NCI-H446 treated with DMSO at 0.1 percent for 48 hours (cell line): Measurements from ENCODE around the gene GNG7.
"Not testable (repeated sequence)": the region's sequence is repeated elsewhere in the genome, so short reads cannot be mapped to it uniquely, and the experiment has no call there.

ENCODE experiments used
- DNase-seq: peaks from one replicate; lab custom pipeline; 2025; lab: John Stamatoyannopoulos, UW

GNG7 gene

DNA sequence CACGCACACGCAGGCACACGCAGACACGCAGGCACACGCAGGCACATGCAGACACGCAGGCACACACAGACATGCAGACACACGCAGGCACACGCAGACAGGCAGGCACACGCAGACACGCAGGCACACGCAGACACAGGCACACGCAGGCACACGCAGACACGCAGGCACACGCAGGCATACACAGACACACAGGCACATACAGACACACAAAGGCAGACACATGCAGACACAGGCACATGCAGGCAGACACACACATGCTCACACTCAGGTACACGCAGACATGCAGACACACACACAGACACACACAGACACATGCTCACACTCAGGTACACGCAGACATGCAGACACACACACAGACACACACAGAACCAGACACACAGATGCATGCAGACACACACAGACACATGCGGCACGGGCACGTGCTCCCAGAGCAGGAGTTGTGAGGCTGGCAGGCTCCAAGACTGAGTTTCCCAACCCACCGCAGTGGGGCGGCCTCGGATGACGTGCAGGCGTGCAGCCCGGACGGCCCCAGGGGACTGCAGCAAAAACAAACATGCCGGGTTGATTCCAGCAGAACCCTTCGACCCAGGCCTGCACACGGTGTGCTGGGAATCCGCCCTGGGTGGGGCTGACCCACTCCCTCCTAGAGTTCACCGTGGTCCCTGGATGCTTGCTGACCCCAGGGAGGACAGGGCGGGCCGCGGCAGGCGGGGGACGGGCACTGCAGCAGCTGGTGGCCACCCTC, 126.6 kb downstream of the GNG7 start:
- no peak for DNase-seq

DNA sequence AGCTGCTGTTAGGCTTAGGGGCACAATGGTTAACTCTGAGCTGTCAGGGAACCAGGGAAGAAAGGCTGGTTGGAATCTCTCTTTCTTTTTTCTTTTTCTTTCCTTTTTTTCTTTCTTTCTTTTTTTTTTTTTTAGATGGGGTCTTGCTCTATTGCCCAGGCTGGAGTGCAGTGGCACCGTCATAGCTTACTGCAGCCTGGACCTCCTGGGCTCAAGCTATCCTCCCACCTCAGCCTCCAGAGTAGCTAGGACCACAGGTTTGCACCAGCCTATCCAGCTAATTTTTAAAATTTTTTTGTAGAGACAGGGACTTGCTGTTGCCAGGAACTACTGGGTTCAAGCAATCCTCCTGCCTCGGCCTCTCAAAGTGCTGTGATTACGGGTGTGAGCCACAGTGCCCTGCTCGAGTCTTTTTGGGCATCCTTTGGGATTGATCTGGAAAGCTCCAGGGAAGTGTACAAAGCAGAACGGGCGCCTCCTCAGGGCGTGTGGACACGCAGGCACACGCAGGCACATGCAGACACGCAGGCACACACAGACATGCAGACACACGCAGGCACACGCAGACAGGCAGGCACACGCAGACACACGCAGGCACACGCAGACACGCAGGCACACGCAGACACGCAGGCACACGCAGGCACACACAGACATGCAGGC, 127.4 kb downstream of the GNG7 start:
- no peak for DNase-seq

DNA sequence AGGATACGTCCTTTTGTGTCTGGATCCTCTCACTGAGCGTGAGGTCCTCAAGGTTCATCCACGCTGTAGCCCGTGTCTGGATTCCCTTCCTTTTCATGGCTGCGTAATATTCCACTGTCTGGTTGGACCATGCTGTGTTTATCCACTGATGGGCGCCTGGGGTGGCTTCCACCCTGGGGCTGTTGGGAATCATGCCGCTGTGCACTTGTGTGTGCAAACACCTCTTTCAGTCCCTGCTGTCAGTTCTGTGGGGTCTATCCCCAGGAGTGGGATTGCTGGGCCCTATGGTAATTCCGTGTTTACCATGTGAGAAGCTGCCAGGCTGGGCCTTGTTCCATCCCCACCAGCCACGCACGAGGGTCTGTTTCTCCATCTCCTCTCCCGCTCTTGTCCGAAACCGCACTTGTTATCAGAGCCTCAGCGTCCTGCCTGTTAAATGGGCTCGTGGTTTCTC, 128.0 kb downstream of the GNG7 start:
- DNase-seq = no peak

DNA sequence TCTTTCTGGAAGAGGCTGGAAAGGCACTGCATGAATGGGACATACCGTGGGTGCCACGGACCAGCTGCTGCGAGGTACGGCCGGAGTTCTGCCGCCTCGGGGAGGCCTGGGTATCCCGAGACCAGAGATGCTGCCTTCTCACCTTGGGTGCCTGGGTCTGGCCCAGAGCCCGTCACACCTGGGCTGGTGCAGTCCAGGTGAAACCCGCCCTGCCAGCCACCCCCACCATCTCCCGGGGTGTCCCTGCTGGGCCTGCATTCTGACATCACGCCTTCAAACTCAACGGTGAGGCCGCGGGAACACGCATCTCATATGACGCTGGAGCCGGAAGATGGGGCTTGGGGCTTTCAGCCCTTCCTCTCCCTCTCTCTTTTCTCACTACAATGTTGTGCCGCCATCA, 128.6 kb downstream of the GNG7 start:
- no peak for DNase-seq

DNA sequence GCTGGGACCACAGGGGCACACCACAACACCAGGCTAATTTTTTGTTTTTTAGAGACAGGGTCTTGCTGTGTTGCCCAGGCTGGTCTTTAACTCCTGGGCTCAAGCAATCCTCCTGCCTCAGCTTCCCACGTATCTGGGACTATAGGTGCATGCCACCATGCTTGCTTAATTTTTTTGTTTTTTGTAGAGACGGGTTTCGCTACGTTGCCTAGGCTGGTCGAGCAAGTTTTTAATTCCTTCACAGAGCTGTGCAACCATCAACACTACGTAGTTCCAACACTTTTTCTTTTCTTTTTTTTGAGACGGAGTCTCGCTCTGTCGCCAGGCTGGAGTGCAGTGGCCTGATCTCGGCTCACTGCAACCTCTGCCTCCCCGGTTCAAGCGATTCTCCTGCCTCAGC, 130.3 kb downstream of the GNG7 start:
- DNase-seq = not testable (repeated sequence)

DNA sequence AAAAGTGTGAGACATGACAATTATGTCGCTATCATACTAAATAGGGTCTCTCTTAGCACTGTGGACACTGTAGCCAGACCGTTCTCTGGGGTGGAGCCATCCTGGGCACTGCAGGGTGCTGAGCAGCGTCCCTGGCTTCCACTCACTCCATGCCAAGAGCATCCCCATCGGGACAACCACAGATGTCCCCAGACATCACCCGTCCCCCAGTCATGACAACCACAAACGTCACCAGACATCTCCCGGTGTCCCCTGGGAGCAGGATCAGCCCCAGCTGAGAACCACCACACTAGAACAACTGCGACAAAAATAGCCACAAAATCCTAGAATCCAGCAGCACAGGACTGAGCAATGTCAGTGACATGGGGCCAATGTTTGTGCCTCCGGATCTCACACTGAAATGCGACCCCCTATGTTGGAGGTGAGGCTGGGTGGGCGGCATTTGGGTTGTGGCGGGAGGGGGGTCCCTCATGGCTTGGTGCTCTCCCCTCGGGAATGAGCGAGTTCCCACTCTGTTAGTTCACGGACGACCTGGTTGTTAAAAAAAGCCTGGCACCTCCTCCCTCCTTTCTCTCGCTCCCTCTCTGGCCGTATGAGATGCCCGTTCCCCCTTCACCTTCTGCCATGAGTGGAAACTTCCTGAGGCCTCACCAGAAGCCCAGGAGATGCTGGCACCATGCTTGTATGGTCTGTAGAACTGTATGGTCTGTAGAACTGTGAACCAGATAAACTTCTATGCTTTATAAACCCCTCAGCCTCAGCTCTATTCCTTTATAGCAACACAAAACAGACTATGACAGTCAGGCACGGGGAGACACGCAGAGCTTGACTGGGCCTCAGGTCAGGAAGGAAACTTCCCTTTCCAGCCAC, 132.7 kb downstream of the GNG7 start:
- DNase-seq = no peak

DNA sequence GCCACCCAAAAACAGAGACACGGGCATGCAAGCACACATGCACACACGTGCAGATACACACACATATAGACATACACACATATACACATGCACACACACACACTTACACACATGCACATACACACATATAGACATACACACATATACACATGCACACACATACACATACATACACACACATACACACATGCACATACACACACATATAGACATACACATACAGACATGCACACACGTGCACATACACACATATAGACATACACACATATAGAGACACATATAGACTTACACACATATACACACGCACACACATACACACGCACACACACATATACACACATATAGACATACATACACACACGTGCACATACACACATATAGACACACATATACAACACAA, 134.5 kb downstream of the GNG7 start:
- DNase-seq = no peak

DNA sequence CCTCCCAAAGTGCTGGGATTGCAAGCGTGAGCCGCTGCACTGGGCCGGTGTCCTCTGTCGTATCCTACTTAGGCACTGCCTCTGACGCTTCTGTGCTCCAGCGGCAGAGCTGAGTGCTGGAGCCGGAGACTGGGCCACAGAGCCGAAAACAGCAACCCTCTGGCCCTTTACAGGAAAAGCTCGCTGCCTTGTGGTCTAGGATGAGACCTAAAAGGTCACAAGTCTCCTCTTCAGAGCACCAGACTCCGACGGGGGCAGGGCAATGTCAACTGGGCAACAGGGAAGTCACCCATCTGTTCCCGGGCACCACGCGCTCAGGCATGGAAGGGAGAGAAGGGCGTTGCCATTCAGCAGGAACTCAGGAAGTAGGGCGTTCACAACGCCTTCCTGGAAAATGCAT, 134.9 kb downstream of the GNG7 start:
- no peak for DNase-seq

DNA sequence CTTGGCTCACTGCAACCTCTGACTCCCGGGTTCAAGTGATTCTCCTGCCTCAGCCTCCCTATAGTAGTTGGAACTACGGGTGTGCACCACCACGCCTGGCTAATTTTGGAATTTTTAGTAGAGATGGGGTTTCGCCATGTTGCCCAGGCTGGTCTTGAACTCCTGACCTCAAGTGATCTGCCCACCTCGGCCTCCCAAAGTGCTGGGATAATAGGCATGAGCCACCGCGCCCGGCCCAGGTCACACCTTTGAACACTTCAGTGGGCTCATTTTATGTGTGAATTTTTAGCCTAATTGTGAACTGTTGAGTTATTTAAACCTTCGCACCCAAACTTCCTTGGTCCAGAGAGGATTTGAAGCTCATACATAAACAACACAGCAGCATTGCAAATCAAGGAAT, 138.9 kb downstream of the GNG7 start:
- DNase-seq = not testable (repeated sequence)

DNA sequence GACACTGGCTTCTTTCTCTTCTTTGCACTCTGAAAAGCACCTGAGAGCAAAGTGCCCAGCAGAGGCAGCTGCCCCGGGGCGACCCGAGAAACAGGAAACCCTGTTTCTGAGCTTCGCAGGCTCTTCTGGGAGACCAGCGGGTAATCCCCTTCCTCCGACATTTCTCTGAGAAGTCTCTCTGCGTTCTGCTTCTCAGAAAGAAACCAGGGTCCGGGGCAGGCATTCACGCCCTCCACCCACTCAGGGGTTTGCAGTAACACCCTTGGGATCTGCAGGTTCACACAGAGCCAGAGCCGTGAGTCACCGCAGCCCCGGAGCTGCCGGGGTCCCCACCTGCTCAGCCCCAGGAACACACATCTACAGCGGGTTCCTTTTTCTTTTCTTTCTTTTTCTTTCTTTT, 140.6 kb downstream of the GNG7 start:
- no peak for DNase-seq

DNA sequence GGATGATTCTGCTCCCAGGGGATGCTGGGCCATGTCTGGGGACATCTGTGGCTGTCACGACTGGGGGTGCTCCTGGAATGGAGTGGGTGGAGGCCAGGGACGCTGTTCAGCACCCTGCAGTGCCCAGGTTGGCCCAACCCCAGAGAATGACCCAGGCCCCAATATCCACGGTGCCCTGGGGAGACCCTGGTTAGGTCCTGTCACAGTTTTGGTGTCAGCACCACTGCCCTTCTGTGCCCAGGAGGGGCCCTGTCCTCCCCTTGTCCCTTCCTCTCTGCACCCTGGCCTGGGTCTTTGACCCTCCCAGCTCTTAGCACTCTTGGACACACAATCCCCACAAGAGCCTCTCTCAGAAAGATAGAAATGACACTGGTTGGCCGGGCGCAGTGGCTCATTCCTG, 141.3 kb downstream of the GNG7 start:
- DNase-seq = no peak

DNA sequence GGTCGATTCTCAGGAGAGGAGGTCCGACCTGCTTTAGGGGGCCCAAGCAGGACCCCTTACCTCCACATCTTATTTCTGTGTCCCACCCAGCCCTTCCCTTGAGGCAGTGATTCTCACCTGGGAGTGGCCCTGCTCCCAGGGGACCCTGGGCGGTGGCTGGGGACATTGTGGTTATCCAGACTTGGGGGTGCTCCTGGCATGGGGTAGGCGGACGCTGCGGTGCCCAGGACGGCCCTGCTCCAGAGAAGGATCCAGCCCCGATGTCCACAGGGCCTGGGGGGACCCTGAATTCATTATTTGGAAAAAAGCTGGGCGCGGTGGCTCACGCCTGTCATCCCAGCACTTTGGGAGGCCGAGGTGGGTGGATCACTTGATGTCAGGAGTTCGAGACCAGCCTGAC, 142.1 kb downstream of the GNG7 start:
- DNase-seq = no peak

DNA sequence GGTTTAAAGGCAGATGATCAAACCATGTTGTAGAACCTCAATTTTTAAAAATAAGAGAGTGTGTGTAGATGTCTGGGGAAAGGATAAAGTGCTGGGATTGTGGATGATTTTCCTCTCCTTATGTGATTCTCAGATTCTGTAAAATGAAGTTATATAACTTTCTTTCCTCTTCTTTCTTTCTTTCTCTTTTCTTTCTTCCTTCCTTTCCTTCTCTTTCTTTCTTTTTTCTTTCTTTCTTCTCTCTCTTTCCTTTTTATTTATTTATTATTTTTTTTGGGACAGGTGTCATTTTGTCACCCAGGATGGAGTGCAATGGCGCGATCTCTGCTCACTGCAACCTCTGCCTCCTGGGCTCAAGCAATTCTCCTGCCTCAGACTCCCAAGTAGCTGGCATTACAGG, 144.0 kb downstream of the GNG7 start:
- no peak for DNase-seq

DNA sequence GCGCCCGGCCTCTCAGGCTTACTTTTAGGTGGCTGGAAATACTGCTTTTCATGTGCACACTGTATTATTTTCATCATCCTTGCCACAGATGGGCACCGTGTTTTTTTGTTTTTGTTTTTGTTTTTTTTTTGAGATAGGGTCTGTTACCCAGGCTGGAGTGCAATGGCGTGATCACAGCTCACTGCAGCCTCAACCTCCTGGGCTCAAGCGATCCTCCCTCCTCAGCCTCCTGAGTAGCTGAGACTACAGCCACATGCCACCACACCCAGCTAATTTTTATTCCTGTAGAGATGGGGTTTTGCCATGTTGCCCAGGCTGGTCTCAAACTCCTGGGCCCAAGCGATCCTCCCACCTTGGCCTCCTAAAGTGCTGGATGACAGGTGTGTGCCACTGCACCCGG, 144.4 kb downstream of the GNG7 start:
- not testable (repeated sequence) for DNase-seq

DNA sequence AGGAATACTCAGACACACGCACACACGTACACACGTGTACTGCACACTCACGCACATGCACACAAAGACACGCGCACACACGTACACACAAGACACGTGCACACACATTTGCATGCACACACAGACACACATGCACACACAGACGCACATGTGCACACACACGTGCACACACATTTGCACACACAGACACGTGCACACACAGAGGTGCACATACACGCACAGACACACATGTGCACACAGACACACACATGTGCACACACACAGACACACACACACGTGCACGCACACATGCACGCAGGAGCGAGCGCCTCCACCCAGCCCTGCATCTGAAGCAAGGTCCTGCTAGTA, 145.4 kb downstream of the GNG7 start:
- DNase-seq = no peak

DNA sequence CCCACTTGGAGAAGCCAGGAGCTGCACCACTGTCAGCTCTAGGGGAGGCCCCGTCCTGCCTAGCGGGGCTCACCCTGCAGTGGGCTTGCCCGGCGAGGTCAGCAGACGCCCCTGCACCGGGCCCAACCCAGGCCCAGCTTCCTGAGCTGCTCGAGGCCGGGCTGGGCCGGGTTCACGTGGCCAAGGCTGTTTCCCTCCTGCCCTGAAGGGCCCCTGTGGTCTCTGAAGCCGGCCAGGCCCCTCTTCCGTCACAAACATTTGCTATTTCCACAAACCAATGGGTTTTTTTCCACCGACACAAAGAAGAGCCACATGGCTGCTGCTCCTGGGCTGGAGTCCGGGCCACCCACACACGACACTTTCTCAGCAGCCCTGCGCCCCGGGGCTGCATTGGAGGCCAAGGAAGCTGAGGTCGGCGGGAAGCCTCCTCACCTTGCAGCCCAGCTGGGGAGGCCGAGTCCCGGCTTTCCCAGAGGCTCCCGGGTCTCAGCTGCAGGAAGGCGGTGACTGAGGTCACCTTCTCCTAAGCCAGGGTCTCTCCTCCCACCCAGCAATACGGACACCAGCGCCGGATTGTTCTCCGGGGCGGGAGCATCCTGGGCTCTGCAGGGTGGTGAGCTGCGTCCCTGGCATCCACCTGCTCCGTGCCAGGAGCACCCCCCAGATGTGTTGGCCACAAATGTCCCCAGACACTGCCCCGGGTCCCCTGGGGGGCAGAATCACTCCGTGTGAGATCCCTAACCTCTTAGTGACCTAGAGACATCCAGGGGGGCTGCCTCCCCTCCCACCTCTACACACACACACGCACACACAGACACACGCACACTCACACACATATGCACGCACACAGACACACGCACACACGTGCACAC, 146.0 kb downstream of the GNG7 start:
- no peak for DNase-seq

DNA sequence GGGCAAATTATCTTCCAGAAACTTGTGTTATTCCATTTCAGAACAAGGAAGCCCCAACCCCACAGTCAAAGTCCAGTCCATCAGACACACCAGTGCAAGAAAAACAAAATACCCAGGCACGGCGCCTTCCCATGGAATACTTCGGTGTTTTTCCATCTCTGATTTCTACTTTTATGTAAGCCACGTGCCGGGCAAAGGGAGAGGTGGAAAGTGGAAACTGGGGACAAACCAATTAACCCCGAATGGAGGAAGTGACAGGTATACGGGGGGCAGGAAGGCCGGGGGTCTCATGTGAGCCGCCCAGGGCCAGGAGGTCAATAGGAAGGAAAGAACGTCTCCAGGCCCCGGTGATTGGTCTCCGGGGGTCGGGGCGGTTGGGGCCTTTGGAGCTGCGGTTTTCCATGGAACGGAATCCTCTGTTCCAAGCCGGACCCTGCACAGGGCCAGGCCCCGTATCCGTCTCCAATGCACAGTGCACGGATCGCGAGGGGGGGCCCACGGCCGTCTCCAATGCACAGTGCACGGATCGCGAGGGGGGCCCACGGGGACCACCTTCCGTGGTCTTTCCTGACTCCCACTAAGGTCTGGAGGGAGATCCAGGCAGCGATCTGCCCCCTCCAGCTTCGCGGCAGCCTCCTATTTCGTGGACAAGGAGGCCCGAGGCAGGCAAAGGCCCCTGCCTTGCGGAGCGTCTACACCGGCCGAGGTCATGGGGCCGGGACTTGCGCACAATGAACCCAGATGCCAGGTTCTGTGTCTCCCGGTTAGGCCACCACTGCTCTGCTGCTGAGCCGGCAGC, 146.9 kb downstream of the GNG7 start:
- no peak for DNase-seq

DNA sequence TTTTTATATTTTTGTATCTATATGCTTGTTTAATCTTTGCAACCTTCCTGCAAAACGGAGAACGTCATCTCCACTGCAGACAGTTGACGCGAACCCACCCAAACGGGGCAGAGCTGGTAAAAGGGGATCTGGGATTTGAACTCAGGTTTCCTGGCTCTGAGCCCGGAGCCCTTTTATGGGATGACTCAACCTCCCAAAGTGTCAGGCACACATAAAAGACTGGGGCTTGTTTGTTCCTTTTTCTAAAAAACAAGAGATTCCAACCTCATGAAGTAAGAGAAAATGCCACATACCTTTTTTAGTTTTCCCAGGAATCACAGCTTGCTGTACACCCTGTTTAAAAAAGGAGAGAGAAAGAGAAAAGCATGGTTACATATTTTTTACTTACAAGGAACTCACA, 147.6 kb downstream of the GNG7 start:
- DNase-seq = no peak

DNA sequence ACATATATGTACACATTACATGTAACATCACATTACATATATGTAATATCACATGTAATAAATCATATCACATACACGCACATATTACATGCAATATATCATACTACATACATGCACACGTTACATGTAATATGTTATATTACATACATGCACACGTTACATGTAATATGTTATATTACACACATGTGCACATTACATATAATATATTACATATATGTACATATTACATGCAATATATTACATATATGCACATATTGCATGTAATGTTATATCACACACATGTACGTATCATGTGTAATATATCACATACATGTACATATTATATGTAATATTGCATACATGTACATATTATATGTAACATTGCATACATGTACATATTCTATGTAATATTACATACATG, 149.0 kb downstream of the GNG7 start:
- DNase-seq = no peak

DNA sequence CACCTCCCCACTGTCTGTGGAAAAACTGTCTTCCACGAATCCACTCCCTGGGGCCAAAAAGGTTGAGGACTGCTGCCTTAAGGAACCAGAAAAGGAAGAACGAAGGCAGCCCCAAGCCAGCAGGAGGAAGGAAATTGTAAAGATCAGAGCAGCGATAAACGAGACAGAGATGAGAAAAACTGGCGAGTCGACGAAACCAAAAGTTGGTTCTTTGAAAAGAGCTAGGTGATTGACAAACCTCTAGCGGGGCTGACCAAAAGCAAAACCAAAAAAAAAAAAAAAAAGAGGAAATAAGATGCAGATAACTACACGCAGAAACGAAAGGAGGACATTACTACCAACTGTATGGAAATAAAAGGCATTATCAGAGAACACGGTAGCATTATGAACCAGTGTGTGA, 149.6 kb downstream of the GNG7 start:
- no peak for DNase-seq

DNA sequence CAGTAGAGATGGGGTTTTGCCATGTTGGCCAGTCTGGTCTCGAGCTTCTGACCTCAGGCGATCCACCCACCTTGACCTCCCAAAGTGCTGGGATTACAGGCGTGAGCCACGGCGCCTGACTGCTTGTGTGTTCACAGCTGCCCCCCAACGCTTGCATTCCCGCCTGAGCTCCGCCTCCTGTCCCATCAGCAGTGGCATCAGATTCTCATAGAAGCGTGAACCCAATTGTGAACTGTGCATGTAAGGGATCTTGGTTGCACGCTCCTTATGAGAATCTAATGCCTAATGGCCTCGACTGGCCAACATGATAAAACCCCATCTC, 150.7 kb downstream of the GNG7 start:
- no peak for DNase-seq
